Fibroblast of villous mesenchyme (primary cell): ENCODE data around the gene ALG1L2. TPM values are rescaled to one million over a fixed set of nuclear protein-coding genes. Genes with fewer than 3 reads are reported as not detected.
A peak's percentile ranks its signal among the peaks of the same experiment; 100 is the strongest.
"Not testable (repeated sequence)": the region's sequence is repeated elsewhere in the genome, so short reads cannot be mapped to it uniquely, and the experiment has no call there.

ENCODE experiments used
- DNase-seq: peaks from one replicate; pipeline ENCODE4 v3.0.0-alpha.2; 2010; ENCODE audit warnings: low read depth
- H3K4me3 ChIP-seq: 2 replicates; pipeline ENCODE4 v1.5.1; 2011; ENCODE audit warnings: low read depth, mild to moderate bottlenecking, low read length
- CTCF ChIP-seq: IDR thresholded peaks from 2 replicates; pipeline ENCODE4 v1.5.1; 2012; ENCODE audit warnings: low read depth, mild to moderate bottlenecking, low read length; ENCODE audit not compliant: insufficient read depth
- total RNA-seq: library from RNA; depleted of rRNA; stranded (reverse); fragments of >200 nt; gene quantifications from 2 replicates; pipeline ENCODE4 v1.2.3, GENCODE V29; 2012

Gene ALG1L2
- total RNA-seq, 1 donor, result 0.86 TPM

- not testable (repeated sequence) for H3K4me3 ChIP-seq, DNase-seq
- TF ChIP-seq CTCF, result peak; percentile 13
These were observed 62.2 kb downstream of the ALG1L2 start for GRCh38 chr3:130143648-130144327.

DNA sequence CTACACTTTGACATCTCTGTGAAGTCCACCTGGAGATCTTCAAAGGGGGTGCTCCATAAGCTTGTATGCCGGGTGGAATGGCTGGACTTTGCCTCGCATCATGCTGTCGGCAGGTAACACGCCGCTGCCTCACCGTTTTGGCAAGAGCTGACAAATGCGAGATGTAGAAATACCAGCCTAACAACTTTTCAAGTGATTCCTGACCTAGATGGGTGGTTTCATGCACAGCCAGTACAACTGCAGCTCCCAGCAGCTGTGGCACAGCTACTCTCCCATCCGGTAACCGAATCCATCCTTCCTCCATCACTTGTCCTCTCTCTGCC, 62.7 kb downstream of the ALG1L2 start:
- not testable (repeated sequence) for H3K4me3 ChIP-seq, DNase-seq

- not testable (repeated sequence) for DNase-seq, H3K4me3 ChIP-seq
These were observed 63.8 kb downstream of the ALG1L2 start for GRCh38 chr3:130145456-130145855.

GRCh38 chr3:130146465-130146864, 64.8 kb downstream of the ALG1L2 start:
- not testable (repeated sequence) for H3K4me3 ChIP-seq, DNase-seq

Other genes with a start within 250 kb of the ALG1L2 start
- 10.6 and 11.2 TPM in 2 replicates for gene TMCC1, start 188.1 kb upstream of the ALG1L2 start, total RNA-seq
- not detected in 2 replicates for gene TRH, start 107.1 kb upstream of the ALG1L2 start, total RNA-seq